ENCODE data around the gene GDA.

GDA gene

GRCh38 chr9:72151104-72151503, 1.9 kb downstream of the GDA start:
- no peak for DNase-seq

- no peak for DNase-seq
Measured at GRCh38 chr9:72154468-72155285, 5.4 kb downstream of the GDA start.

GRCh38 chr9:72155301-72155700, 6.1 kb downstream of the GDA start:
- no peak for DNase-seq

GRCh38 chr9:72156586-72156985, 7.3 kb downstream of the GDA start:
- DNase-seq, result no peak

- no peak for DNase-seq
Measured at GRCh38 chr9:72158680-72159079, 9.4 kb downstream of the GDA start.

- DNase-seq, result no peak
Measured at GRCh38 chr9:72160446-72161123, 11.3 kb downstream of the GDA start.

GRCh38 chr9:72165326-72165725, 16.1 kb downstream of the GDA start:
- DNase-seq, result no peak

- no peak for DNase-seq
Measured at GRCh38 chr9:72165821-72166547, 16.7 kb downstream of the GDA start.

GRCh38 chr9:72168075-72168474, 18.8 kb downstream of the GDA start:
- DNase-seq, result no peak

- DNase-seq, result no peak
Measured at GRCh38 chr9:72169178-72169577, 19.9 kb downstream of the GDA start.

GRCh38 chr9:72173080-72173479, 23.8 kb downstream of the GDA start:
- no peak for DNase-seq

- no peak for DNase-seq
Measured at GRCh38 chr9:72185561-72185960, 36.3 kb downstream of the GDA start.

- no peak for DNase-seq
Measured at GRCh38 chr9:72187121-72187695, 38.0 kb downstream of the GDA start.

GRCh38 chr9:72188232-72188631, 39.0 kb downstream of the GDA start:
- no peak for DNase-seq

GRCh38 chr9:72193478-72193881, 44.2 kb downstream of the GDA start:
- DNase-seq, result no peak

GRCh38 chr9:72199238-72199637, 50.0 kb downstream of the GDA start:
- no peak for DNase-seq

- no peak for DNase-seq
Measured at GRCh38 chr9:72200452-72200851, 51.2 kb downstream of the GDA start.

GRCh38 chr9:72202009-72202408, 52.8 kb downstream of the GDA start:
- no peak for DNase-seq

GRCh38 chr9:72203205-72203803, 54.1 kb downstream of the GDA start:
- no peak for DNase-seq

GRCh38 chr9:72204062-72204461, 54.8 kb downstream of the GDA start:
- DNase-seq, result no peak

- no peak for DNase-seq
Measured at GRCh38 chr9:72205513-72205912, 56.3 kb downstream of the GDA start.

- DNase-seq, result no peak
Measured at GRCh38 chr9:72207278-72207677, 58.0 kb downstream of the GDA start.

- DNase-seq, result no peak
Measured at GRCh38 chr9:72210522-72210921, 61.3 kb downstream of the GDA start.
